ENCODE measurements around the gene TINAG.

DNA sequence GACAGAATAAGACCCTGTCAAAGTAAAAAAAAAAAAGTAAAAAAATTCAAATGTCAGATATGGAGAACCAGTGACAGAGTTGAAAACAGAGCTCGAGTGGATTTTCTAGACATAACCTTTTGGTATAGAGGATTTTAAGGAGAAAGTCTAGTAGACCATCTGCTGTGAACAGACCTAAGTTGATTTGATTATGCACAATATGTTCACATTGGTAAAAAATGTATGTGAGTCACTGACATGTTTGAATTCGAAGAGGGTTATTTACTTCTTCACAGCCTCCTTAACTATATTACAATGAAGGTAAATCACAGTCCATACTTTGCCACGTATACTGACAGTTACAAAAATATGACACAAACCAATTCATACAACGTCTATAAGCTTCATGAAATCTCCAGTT, 7.4 kb downstream of the TINAG start:
- TF ChIP-seq POLR2A (IDR thresholded peaks at IDR 0.05): no peak
- TF ChIP-seq, protein P1, sequence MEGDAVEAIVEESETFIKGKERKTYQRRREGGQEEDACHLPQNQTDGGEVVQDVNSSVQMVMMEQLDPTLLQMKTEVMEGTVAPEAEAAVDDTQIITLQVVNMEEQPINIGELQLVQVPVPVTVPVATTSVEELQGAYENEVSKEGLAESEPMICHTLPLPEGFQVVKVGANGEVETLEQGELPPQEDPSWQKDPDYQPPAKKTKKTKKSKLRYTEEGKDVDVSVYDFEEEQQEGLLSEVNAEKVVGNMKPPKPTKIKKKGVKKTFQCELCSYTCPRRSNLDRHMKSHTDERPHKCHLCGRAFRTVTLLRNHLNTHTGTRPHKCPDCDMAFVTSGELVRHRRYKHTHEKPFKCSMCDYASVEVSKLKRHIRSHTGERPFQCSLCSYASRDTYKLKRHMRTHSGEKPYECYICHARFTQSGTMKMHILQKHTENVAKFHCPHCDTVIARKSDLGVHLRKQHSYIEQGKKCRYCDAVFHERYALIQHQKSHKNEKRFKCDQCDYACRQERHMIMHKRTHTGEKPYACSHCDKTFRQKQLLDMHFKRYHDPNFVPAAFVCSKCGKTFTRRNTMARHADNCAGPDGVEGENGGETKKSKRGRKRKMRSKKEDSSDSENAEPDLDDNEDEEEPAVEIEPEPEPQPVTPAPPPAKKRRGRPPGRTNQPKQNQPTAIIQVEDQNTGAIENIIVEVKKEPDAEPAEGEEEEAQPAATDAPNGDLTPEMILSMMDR (IDR thresholded peaks at IDR 0.05): no peak
- no peak for TF ChIP-seq POLR2AphosphoS5 (IDR thresholded peaks at IDR 0.05)

Measured in upper lobe of left lung (tissue), 4 donors.